ENCODE measurements around the gene MISP.

MISP gene

GRCh38 chr19:795691-796581, 45.0 kb downstream of the MISP start:
- Histone ChIP-seq H3K27ac (ENCODE audit: low read depth in 2 of 2, low read length in 2 of 2) (peak overlapping the region; percentile 5 to 75), H3K4me1 (ENCODE audit: control insufficient read depth in 2 of 2, insufficient read depth in 2 of 2, low read length in 2 of 2) (peaks cover 19 to 35% of the 10 kb centered on the region in 2 donors), H3K4me3 (ENCODE audit: low read length in 2 of 2) (peak overlapping the region; percentile 81 to 87), H3K36me3 (ENCODE audit: control insufficient read depth in 2 of 2, insufficient read depth in 2 of 2, low read length in 2 of 2) (peaks cover 8 to 12% of the 10 kb centered on the region in 2 donors), H3K9me3 (ENCODE audit: control insufficient read depth in 2 of 2, low read length in 2 of 2) (no peaks in the 10 kb centered on the region), H3K27me3 (ENCODE audit: control insufficient read depth in 2 of 2, insufficient read depth in 2 of 2, low read length in 2 of 2) (no peaks in the 10 kb centered on the region), H3K9ac (ENCODE audit: low read depth in 1 of 2, low read length in 2 of 2) (peak overlapping the region in 1 of 2 donors; percentile 85)

GRCh38 chr19:796692-797527, 46.0 kb downstream of the MISP start, which contains the start of gene PTBP1:
Gene PTBP1 (plus strand): TSS chr19:797452. CDS start chr19:797498, 46 bp downstream.
- H3K27ac ChIP-seq (ENCODE audit: low read depth in 2 of 2, low read length in 2 of 2), result peak within 1 kb of the TSS; percentile 93 to 94
- H3K4me3 ChIP-seq (ENCODE audit: low read length in 2 of 2), result peak within 1 kb of the TSS; percentile 87 to 95
- no peaks in the 10 kb centered on the region for H3K27me3 ChIP-seq (ENCODE audit: control insufficient read depth in 2 of 2, insufficient read depth in 2 of 2, low read length in 2 of 2)
- peaks cover 29 to 43% of the 10 kb centered on the region in 2 donors for H3K4me1 ChIP-seq (ENCODE audit: control insufficient read depth in 2 of 2, insufficient read depth in 2 of 2, low read length in 2 of 2)
- no peaks in the 10 kb centered on the region for H3K9me3 ChIP-seq (ENCODE audit: control insufficient read depth in 2 of 2, low read length in 2 of 2)
- peaks cover 8 to 12% of the 10 kb centered on the region in 2 donors for H3K36me3 ChIP-seq (ENCODE audit: control insufficient read depth in 2 of 2, insufficient read depth in 2 of 2, low read length in 2 of 2)
- H3K9ac ChIP-seq (ENCODE audit: low read depth in 1 of 2, low read length in 2 of 2), result peak within 1 kb of the TSS; percentile 90 to 91

- H3K9me3 ChIP-seq (ENCODE audit: control insufficient read depth in 2 of 2, low read length in 2 of 2), result no peaks in the 10 kb centered on the region
- H3K27ac ChIP-seq (ENCODE audit: low read depth in 2 of 2, low read length in 2 of 2), result peak overlapping the region; percentile 93 to 94
- H3K4me3 ChIP-seq (ENCODE audit: low read length in 2 of 2), result peak overlapping the region; percentile 83 to 95
- peaks cover 8 to 15% of the 10 kb centered on the region in 2 donors for H3K36me3 ChIP-seq (ENCODE audit: control insufficient read depth in 2 of 2, insufficient read depth in 2 of 2, low read length in 2 of 2)
- H3K27me3 ChIP-seq (ENCODE audit: control insufficient read depth in 2 of 2, insufficient read depth in 2 of 2, low read length in 2 of 2), result no peaks in the 10 kb centered on the region
- peak overlapping the region; percentile 90 to 91 for H3K9ac ChIP-seq (ENCODE audit: low read depth in 1 of 2, low read length in 2 of 2)
- H3K4me1 ChIP-seq (ENCODE audit: control insufficient read depth in 2 of 2, insufficient read depth in 2 of 2, low read length in 2 of 2), result peaks cover 33 to 51% of the 10 kb centered on the region in 2 donors
Observed at GRCh38 chr19:797528-798414, 46.9 kb downstream of the MISP start.

DNA sequence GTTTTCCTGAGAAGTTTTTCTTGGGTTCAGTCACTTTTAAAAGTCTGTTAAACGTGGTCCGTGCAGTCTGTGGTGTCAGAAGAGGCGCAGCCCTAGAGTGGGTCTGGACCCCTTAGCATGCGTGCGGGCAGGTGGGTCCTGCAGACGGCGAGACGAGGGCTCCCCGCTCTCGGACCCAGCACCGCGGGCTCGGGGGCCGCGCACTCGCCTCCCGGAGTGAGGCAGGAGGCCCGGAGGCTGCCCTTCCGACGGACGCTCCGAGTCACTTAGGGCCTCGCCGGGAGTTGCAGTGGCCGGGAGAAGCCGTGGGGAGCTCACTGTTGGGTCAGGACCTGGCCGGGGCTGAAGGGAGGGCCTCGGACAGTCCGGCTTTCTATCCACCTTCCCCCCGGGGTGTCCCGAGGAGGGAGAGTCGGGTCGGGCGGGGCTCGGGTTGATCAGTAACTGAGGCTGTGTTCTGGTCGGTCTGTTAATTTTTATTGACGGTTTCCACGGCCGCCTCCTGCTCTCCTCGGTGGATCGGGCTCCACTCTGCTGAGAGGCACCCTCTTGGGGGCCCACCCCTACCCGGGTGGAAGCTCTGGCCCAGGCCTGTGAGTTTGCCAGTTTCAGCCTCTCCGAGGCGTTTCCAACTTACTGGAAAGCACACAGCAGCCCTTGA, 47.6 kb downstream of the MISP start:
- peaks cover 33 to 54% of the 10 kb centered on the region in 2 donors for H3K4me1 ChIP-seq (ENCODE audit: control insufficient read depth in 2 of 2, insufficient read depth in 2 of 2, low read length in 2 of 2)
- peak overlapping the region; percentile 89 to 93 for H3K27ac ChIP-seq (ENCODE audit: low read depth in 2 of 2, low read length in 2 of 2)
- peak overlapping the region; percentile 90 to 91 for H3K9ac ChIP-seq (ENCODE audit: low read depth in 1 of 2, low read length in 2 of 2)

DNA sequence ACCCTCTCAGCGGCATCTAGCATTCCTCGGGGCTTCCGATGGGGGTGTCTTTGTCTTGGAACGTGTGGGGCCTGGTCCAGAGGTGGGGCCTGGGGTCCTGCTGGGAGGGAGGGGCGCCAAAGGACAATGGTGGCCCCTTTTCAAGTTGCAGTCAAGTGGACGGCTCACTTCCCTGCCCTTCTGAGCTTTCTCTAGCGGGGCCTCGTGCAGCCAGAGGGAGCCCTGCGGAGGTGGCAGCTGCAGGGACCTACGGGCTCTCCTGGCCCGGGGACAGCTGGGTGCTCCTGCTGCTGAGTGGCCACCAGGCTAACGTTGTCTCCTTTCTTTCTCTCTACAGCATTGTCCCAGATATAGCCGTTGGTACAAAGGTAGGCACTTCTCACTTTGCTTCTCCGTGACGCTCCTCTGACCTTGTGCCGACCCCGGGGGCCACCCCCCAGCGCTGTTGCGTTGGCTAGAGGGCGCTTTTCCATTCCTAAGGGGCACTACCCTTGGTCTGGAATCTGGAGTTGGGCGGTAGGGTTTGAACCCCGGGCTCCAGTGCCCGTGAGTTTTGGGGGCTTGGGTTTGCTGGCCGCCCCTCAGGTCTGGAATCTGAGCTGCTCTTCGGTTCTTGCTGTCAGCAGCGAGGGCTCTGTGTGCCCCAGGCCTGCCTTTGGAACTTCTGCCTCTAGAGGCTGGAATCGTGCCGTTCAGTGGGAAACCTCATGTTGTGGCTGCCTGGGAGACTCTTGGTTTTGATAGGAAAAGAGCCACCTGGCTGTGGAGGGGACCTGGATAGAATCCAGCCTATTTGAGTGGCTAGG, 48.4 kb downstream of the MISP start:
- no peaks in the 10 kb centered on the region for H3K27me3 ChIP-seq (ENCODE audit: control insufficient read depth in 2 of 2, insufficient read depth in 2 of 2, low read length in 2 of 2)
- no peaks in the 10 kb centered on the region for H3K9me3 ChIP-seq (ENCODE audit: control insufficient read depth in 2 of 2, low read length in 2 of 2)
- peak overlapping the region; percentile 83 to 95 for H3K4me3 ChIP-seq (ENCODE audit: low read length in 2 of 2)
- H3K9ac ChIP-seq (ENCODE audit: low read depth in 1 of 2, low read length in 2 of 2), result peak overlapping the region; percentile 90 to 91
- H3K36me3 ChIP-seq (ENCODE audit: control insufficient read depth in 2 of 2, insufficient read depth in 2 of 2, low read length in 2 of 2), result peaks cover 21 to 25% of the 10 kb centered on the region in 2 donors
- peaks cover 33 to 54% of the 10 kb centered on the region in 2 donors for H3K4me1 ChIP-seq (ENCODE audit: control insufficient read depth in 2 of 2, insufficient read depth in 2 of 2, low read length in 2 of 2)
- H3K27ac ChIP-seq (ENCODE audit: low read depth in 2 of 2, low read length in 2 of 2), result peak overlapping the region; percentile 89 to 93

More for the DNA sequence above, 47.6 kb downstream of the MISP start:
- peaks cover 14 to 18% of the 10 kb centered on the region in 2 donors for H3K36me3 ChIP-seq (ENCODE audit: control insufficient read depth in 2 of 2, insufficient read depth in 2 of 2, low read length in 2 of 2)
- no peaks in the 10 kb centered on the region for H3K27me3 ChIP-seq (ENCODE audit: control insufficient read depth in 2 of 2, insufficient read depth in 2 of 2, low read length in 2 of 2)
- H3K9me3 ChIP-seq (ENCODE audit: control insufficient read depth in 2 of 2, low read length in 2 of 2), result no peaks in the 10 kb centered on the region
- H3K4me3 ChIP-seq (ENCODE audit: low read length in 2 of 2), result peak overlapping the region; percentile 83 to 95

GRCh38 chr19:800360-801029, 49.6 kb downstream of the MISP start:
- Histone ChIP-seq H3K4me3 (ENCODE audit: low read length in 2 of 2) (peak overlapping the region; percentile 51 to 54), H3K27ac (ENCODE audit: low read depth in 2 of 2, low read length in 2 of 2) (peak overlapping the region; percentile 57 to 63), H3K27me3 (ENCODE audit: control insufficient read depth in 2 of 2, insufficient read depth in 2 of 2, low read length in 2 of 2) (no peaks in the 10 kb centered on the region), H3K36me3 (ENCODE audit: control insufficient read depth in 2 of 2, insufficient read depth in 2 of 2, low read length in 2 of 2) (peaks cover 34 to 36% of the 10 kb centered on the region in 2 donors), H3K4me1 (ENCODE audit: control insufficient read depth in 2 of 2, insufficient read depth in 2 of 2, low read length in 2 of 2) (peaks cover 33 to 54% of the 10 kb centered on the region in 2 donors), H3K9ac (ENCODE audit: low read depth in 1 of 2, low read length in 2 of 2) (peak overlapping the region; percentile 47 to 55), H3K9me3 (ENCODE audit: control insufficient read depth in 2 of 2, low read length in 2 of 2) (no peaks in the 10 kb centered on the region)

GRCh38 chr19:801030-801860, 50.3 kb downstream of the MISP start:
- H3K9ac ChIP-seq (ENCODE audit: low read depth in 1 of 2, low read length in 2 of 2), result no peak overlapping the region
- peak overlapping the region; percentile 51 to 54 for H3K4me3 ChIP-seq (ENCODE audit: low read length in 2 of 2)
- no peaks in the 10 kb centered on the region for H3K9me3 ChIP-seq (ENCODE audit: control insufficient read depth in 2 of 2, low read length in 2 of 2)

More at GRCh38 chr19:801030-801860, 50.3 kb downstream of the MISP start:
- Histone ChIP-seq H3K36me3 (ENCODE audit: control insufficient read depth in 2 of 2, insufficient read depth in 2 of 2, low read length in 2 of 2) (peaks cover 40% of the 10 kb centered on the region in 2 donors), H3K27me3 (ENCODE audit: control insufficient read depth in 2 of 2, insufficient read depth in 2 of 2, low read length in 2 of 2) (no peaks in the 10 kb centered on the region), H3K4me1 (ENCODE audit: control insufficient read depth in 2 of 2, insufficient read depth in 2 of 2, low read length in 2 of 2) (peaks cover 33 to 50% of the 10 kb centered on the region in 2 donors), H3K27ac (ENCODE audit: low read depth in 2 of 2, low read length in 2 of 2) (peak overlapping the region in 1 of 2 donors; percentile 63)
